Adrenal gland (tissue), 5 donors: ENCODE results near the gene RUNX1.

Source experiments
- POLR2A ChIP-seq, 2 donors: fragments of 450-650 bp; IDR thresholded peaks; one replicate each; pipeline ENCODE4 v1.6.1; 2017; ENCODE audit warnings: antibody characterized with exemption in 2 of 2, mild to moderate bottlenecking in 2 of 2, moderate library complexity in 1 of 2
- TF ChIP-seq, protein P1 (sequence below), 6 experiments: fragments of 450-650 bp in 4 of 6; fragments of 200-600 bp in 2 of 6; sonication (generic) in 1 of 6; IDR thresholded peaks; 1 replicate in 5 of 6; 2 replicates in 1 of 6; pipeline versions ENCODE4 v1.5.1 to v1.8.0; 2016 to 2021; ENCODE audit warnings: antibody characterized with exemption in 6 of 6, mild to moderate bottlenecking in 2 of 6, moderate library complexity in 1 of 6
- donor health status: DM: no; HTN: no; CAD: no.

DNA sequence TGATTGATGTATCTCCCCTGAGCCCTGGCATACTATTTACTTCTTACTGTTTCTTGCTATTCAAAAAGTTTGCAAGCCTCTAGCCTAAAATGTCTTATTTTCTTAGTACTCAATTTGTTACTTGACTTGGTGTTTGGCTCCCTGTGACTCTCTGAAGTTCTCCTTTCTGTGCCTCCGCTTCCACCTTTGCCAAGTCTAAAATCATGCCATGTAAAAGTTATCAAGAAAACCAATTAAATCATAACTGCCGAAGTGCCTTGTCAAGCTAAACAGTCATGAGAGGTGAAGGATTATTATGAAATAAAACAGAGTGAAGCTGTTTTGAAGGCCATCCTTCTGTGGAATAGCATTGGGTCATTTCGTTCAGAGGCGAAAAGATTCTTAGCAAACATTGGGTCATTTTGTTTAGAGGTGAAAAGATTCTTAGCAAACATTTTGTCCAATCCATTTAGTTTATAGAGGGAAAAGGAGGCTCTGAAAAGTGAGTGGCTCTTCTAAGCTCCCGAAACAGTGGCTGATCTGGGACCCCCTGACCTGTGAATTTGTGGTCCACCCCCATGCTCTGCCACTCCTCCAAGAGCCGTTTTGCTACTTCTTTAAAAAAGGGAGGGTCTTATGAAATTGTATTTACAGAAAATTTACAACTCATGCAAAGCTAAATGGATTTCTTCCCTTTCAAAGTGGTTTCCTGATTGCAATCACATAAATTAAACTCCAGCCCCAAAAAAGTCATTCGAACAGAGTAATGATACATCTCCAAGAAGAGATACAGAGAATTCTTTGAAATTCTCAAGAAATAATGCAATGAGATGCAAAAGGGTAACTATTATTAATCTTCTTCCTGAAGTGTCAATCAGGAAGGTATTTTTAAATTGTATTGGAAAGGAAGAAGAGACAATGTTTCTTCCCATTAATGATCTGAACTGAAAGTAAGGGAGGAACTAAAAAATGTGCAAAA, 141.4 kb downstream of the RUNX1 start:
- no peak for TF ChIP-seq POLR2A (IDR thresholded peaks at IDR 0.05)
- TF ChIP-seq, protein P1, sequence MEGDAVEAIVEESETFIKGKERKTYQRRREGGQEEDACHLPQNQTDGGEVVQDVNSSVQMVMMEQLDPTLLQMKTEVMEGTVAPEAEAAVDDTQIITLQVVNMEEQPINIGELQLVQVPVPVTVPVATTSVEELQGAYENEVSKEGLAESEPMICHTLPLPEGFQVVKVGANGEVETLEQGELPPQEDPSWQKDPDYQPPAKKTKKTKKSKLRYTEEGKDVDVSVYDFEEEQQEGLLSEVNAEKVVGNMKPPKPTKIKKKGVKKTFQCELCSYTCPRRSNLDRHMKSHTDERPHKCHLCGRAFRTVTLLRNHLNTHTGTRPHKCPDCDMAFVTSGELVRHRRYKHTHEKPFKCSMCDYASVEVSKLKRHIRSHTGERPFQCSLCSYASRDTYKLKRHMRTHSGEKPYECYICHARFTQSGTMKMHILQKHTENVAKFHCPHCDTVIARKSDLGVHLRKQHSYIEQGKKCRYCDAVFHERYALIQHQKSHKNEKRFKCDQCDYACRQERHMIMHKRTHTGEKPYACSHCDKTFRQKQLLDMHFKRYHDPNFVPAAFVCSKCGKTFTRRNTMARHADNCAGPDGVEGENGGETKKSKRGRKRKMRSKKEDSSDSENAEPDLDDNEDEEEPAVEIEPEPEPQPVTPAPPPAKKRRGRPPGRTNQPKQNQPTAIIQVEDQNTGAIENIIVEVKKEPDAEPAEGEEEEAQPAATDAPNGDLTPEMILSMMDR (IDR thresholded peaks at IDR 0.05) = no peak
